ENCODE results near the gene ARHGAP18.

GRCh38 chr6:129659590-129660345 lies 50.2 kb downstream of the ARHGAP18 start:
- TF ChIP-seq ZNF274 (IDR thresholded peaks at IDR 0.05; ENCODE audit: low read depth, low read length) (no peak), YY1 (IDR thresholded peaks at IDR 0.05; ENCODE audit: insufficient read depth, insufficient read length) (no peak)
